OCI-LY3 (cell line): ENCODE results near the gene PAQR3.

Experiments used
- H2AFZ ChIP-seq: fragments of 200-600, 300-600 bp; shearing (Covaris generic); 2 replicates; pipeline ENCODE4 v1.6.0; 2014; ENCODE audit warnings: antibody characterized with exemption, low read depth, low read length
- H3K27ac ChIP-seq: fragments of 200-600, 300-600 bp; sonication (generic); 2 replicates; pipeline ENCODE4 v1.5.1; 2014; ENCODE audit warnings: mild to moderate bottlenecking, low read length, moderate library complexity, mixed read lengths
- H3K27me3 ChIP-seq: fragments of 200-600, 300-600 bp; sonication (generic); 2 replicates; pipeline ENCODE4 v1.6.1; 2014; ENCODE audit warnings: low read depth, low read length, mixed read lengths
- H3K36me3 ChIP-seq: fragments of 200-600, 300-600 bp; sonication (generic); replicated peaks from 2 replicates; pipeline ENCODE3; 2014; ENCODE audit warnings: low read depth, low read length, mixed read lengths
- H3K4me1 ChIP-seq: fragments of 300-600, 200-600 bp; sonication (generic); 2 replicates; pipeline ENCODE4 v1.6.1; 2014; ENCODE audit warnings: low read length, mixed read lengths
- H3K4me2 ChIP-seq: fragments of 200-600, 300-600 bp; sonication (generic); 2 replicates; pipeline ENCODE4 v1.6.1; 2014; ENCODE audit warnings: low read length, mixed read lengths
- H3K4me3 ChIP-seq: fragments of 300-600, 200-600 bp; sonication (generic); 2 replicates; pipeline ENCODE4 v1.5.1; 2014; ENCODE audit warnings: antibody characterized with exemption, mild to moderate bottlenecking, low read length, moderate library complexity
- H3K79me2 ChIP-seq: fragments of 300-600, 200-600 bp; shearing (Covaris generic); 2 replicates; pipeline ENCODE4 v1.6.1; 2014; ENCODE audit warnings: mild to moderate bottlenecking, low read length, mixed read lengths
- H3K9ac ChIP-seq: fragments of 300-600, 200-600 bp; shearing (Covaris generic); 2 replicates; pipeline ENCODE4 v1.6.0; 2014; ENCODE audit warnings: mild to moderate bottlenecking, low read length, moderate library complexity
- H3K9me3 ChIP-seq: fragments of 200-600, 300-600 bp; shearing (Covaris generic); 2 replicates; pipeline ENCODE4 v1.6.1; 2014; ENCODE audit warnings: low read length, mixed read lengths; ENCODE audit not compliant: insufficient read depth
- H4K20me1 ChIP-seq: fragments of 200-600, 300-600 bp; sonication (generic); 2 replicates; pipeline ENCODE4 v1.6.1; 2016; ENCODE audit warnings: low read length, mixed read lengths; ENCODE audit not compliant: insufficient read depth
- CTCF ChIP-seq: fragments of 200-600, 300-600 bp; sonication (generic); IDR thresholded peaks from 2 replicates; pipeline ENCODE4 v1.5.1; 2014; ENCODE audit warnings: antibody characterized with exemption, low read length, low read depth
- EZH2phosphoT487 ChIP-seq: fragments of 200-600 bp; shearing (Covaris generic); IDR thresholded peaks from 2 replicates; pipeline ENCODE4 v1.6.1; 2018; ENCODE audit warnings: antibody characterized with exemption, mixed run types, low read depth

PAQR3 gene

GRCh38 chr4:78971776-78972175, 32.5 kb upstream of the PAQR3 start:
- no peak overlapping the region for H3K9ac ChIP-seq
- no peak overlapping the region for H3K4me2 ChIP-seq
- TF ChIP-seq EZH2phosphoT487 (no peak), CTCF (no peak)

GRCh38 chr4:78971326-78971725, 32.1 kb upstream of the PAQR3 start:
- Histone ChIP-seq H3K9me3 (no peaks in the 10 kb centered on the region), H3K27me3 (no peaks in the 10 kb centered on the region), H3K9ac (no peak overlapping the region), H3K4me2 (no peak overlapping the region), H2AFZ (no peak overlapping the region), H3K36me3 (no peaks in the 10 kb centered on the region), H3K4me1 (no peaks in the 10 kb centered on the region), H3K79me2 (no peaks in the 10 kb centered on the region), H4K20me1 (no peaks in the 10 kb centered on the region), H3K27ac (no peak overlapping the region), H3K4me3 (no peak overlapping the region)
- TF ChIP-seq CTCF: no peak
- no peak for TF ChIP-seq EZH2phosphoT487

More at GRCh38 chr4:78971776-78972175, 32.5 kb upstream of the PAQR3 start:
- H3K27ac ChIP-seq: no peak overlapping the region
- H3K79me2 ChIP-seq: no peaks in the 10 kb centered on the region
- H3K36me3 ChIP-seq: no peaks in the 10 kb centered on the region
- no peaks in the 10 kb centered on the region for H3K27me3 ChIP-seq
- no peaks in the 10 kb centered on the region for H3K9me3 ChIP-seq
- H2AFZ ChIP-seq: no peak overlapping the region
- no peaks in the 10 kb centered on the region for H3K4me1 ChIP-seq
- H3K4me3 ChIP-seq: no peak overlapping the region
- H4K20me1 ChIP-seq: no peaks in the 10 kb centered on the region

DNA sequence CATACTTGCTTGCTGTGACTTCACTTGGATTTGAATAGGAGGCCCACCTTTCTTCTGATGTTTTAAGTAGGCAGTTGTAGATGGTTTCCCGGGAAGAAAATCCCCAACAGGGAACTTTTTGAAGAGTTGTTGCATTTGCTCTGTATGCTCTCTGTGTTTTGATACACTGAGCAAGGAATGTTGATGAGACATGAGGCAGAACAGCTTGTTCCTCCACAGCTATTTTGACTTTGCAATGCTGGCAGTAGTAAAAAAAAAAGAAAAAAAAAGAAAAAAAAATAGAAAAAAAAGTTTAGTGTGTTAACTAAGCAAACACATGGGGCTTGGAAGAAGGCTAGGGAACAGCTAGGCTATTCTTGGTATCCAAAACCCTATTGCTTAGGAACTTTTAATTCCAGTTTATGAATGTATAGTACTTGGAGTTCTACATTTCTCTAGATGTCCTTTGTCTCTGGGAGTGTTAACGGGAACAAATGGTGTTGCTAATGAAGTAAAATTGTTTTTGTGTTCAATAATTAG, 23.4 kb upstream of the PAQR3 start:
- Histone ChIP-seq H3K36me3 (no peaks in the 10 kb centered on the region), H3K27ac (no peak overlapping the region), H3K9me3 (no peaks in the 10 kb centered on the region), H3K9ac (no peak overlapping the region), H3K79me2 (no peaks in the 10 kb centered on the region), H3K4me2 (no peak overlapping the region), H4K20me1 (no peaks in the 10 kb centered on the region), H2AFZ (no peak overlapping the region), H3K4me1 (no peaks in the 10 kb centered on the region), H3K4me3 (no peak overlapping the region), H3K27me3 (no peaks in the 10 kb centered on the region)
- TF ChIP-seq CTCF (no peak), EZH2phosphoT487 (no peak)

DNA sequence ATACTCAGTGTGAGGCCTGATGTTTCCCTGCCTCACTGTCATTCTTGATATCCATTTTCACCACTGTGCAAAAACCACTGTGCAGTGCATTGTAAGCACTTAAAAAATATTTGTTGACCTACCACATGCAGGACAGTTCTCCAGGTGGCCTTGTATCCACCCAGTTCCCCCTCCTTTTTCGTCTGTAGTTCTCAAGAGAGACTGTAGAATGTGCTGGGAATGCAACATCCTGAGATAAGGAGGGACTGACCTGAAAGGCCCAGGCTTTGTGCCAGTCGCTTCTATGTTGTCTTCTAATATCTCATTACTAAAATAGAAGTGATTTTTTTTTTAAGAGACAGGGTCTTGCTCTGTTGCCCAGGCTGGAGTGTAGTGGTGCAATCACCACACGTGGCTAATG, 21.7 kb upstream of the PAQR3 start:
- Histone ChIP-seq H3K27ac (no peak overlapping the region), H3K27me3 (no peaks in the 10 kb centered on the region), H3K9me3 (no peaks in the 10 kb centered on the region), H3K4me1 (no peaks in the 10 kb centered on the region), H2AFZ (no peak overlapping the region), H3K4me2 (no peak overlapping the region), H3K79me2 (no peaks in the 10 kb centered on the region), H3K4me3 (no peak overlapping the region), H3K36me3 (no peaks in the 10 kb centered on the region), H3K9ac (no peak overlapping the region), H4K20me1 (no peaks in the 10 kb centered on the region)
- TF ChIP-seq EZH2phosphoT487: no peak
- no peak for TF ChIP-seq CTCF
